GM12878 (cell line): ENCODE results near the gene THAP2. TPM values are rescaled to one million over a fixed set of nuclear protein-coding genes. Genes with fewer than 3 reads are reported as not detected.
A peak's percentile ranks its signal among the peaks of the same experiment; 100 is the strongest.

Experiments used
- ATAC-seq: fragments of 200-7000 bp; cut with Tn5 transposase; 3 replicates; pipeline ENCODE4 v1.9.1; 2020; ENCODE audit warnings: mild to moderate bottlenecking, moderate library complexity
- BruUV-seq: library from RNA; stranded (reverse); fragments of 400-500 nt; replicated peaks from 2 replicates; lab custom pipeline; 2021; lab: Mats Ljungman, UMichigan
- CTCF ChIA-PET: fragments of 300-600 bp; sonication (Branson Sonifier 250); formaldehyde crosslinking; extraction: SDS; loops from one replicate; lab custom pipeline; 2021; ENCODE audit warnings: inconsistent platforms; lab: Yijun Ruan, JAX
- POLR2A ChIA-PET: fragments of 350-600 bp; formaldehyde crosslinking; extraction: SDS; loops from one replicate; lab custom pipeline; 2021; ENCODE audit warnings: inconsistent platforms; lab: Charles Lee
- RAD21 ChIA-PET: fragments of 300-600 bp; sonication (Branson Sonifier 250); formaldehyde crosslinking; loops from one replicate; lab custom pipeline; 2023; ENCODE audit warnings: antibody characterized with exemption; ENCODE audit not compliant: unreplicated experiment; lab: Charles Lee
- SMC1A ChIA-PET: fragments of 300-600 bp; sonication (Branson Sonifier 250); formaldehyde crosslinking; loops from one replicate; lab custom pipeline; 2023; ENCODE audit not compliant: unreplicated experiment, uncharacterized antibody; lab: Charles Lee
- DNase-seq: peaks from one replicate; pipeline ENCODE4 v3.0.0-alpha.2; 2011; ENCODE audit warnings: low read depth, low spot score
- FAIRE-seq: peaks from 3 replicates; lab custom pipeline; 2011; peaks lifted over from hg19 to GRCh38; lab: Jason Lieb, UNC
- H2AFZ ChIP-seq: 2 replicates; pipeline ENCODE4 v1.6.0; 2011; ENCODE audit warnings: low read depth, low read length, control low read depth; ENCODE audit not compliant: control insufficient read depth
- H3K27ac ChIP-seq: 2 replicates; pipeline ENCODE4 v1.5.1; 2011; ENCODE audit warnings: control low read depth; ENCODE audit not compliant: control insufficient read depth, insufficient read depth
- H3K27me3 ChIP-seq, 2 experiments: replicated peaks in 1 of 2; 2 replicates each; pipeline versions ENCODE4 v1.6.0 to v1.6.1; 2011; ENCODE audit warnings: low read length in 1 of 2; ENCODE audit not compliant: control insufficient read depth in 2 of 2, insufficient read depth in 2 of 2
- H3K36me3 ChIP-seq, 2 experiments: 2 replicates each; pipeline ENCODE4 v1.5.1; 2011; ENCODE audit warnings: low read length in 1 of 2; ENCODE audit not compliant: control insufficient read depth in 2 of 2, insufficient read depth in 2 of 2
- H3K4me1 ChIP-seq: 2 replicates; pipeline ENCODE4 v1.6.1; 2011; ENCODE audit warnings: mild to moderate bottlenecking, low read length, moderate library complexity, mixed read lengths; ENCODE audit not compliant: control insufficient read depth, insufficient read depth
- H3K4me2 ChIP-seq: 2 replicates; pipeline ENCODE4 v1.6.0; 2011; ENCODE audit warnings: control low read depth; ENCODE audit not compliant: control insufficient read depth, insufficient read depth
- H3K4me3 ChIP-seq: fragments of 200-600 bp; sonication (generic); 2 replicates; pipeline ENCODE4 v1.5.1; 2016
- H3K79me2 ChIP-seq: 2 replicates; pipeline ENCODE4 v1.6.0; 2011; ENCODE audit warnings: low read length; ENCODE audit not compliant: control insufficient read depth, insufficient read depth
- H3K9ac ChIP-seq: 2 replicates; pipeline ENCODE4 v1.8.0; 2011; ENCODE audit warnings: low read length, control low read depth, mixed read lengths; ENCODE audit not compliant: control insufficient read depth, insufficient read depth
- H3K9me3 ChIP-seq: replicated peaks from 3 replicates; pipeline ENCODE4 v1.5.1; 2011; ENCODE audit warnings: mild to moderate bottlenecking, low read length; ENCODE audit not compliant: control insufficient read depth, insufficient read depth
- H4K20me1 ChIP-seq: 2 replicates; pipeline ENCODE4 v1.6.0; 2011; ENCODE audit not compliant: control insufficient read depth, insufficient read depth
- JUNB ChIP-seq: IDR thresholded peaks from 2 replicates; pipeline ENCODE4 v1.6.1; 2016; ENCODE audit warnings: antibody characterized with exemption, mild to moderate bottlenecking
- MAX ChIP-seq: IDR thresholded peaks from 2 replicates; pipeline ENCODE4 v1.6.1; 2012; ENCODE audit warnings: low read depth, low read length, improper control_type of control experiment
- NFYA ChIP-seq: IDR thresholded peaks from 2 replicates; pipeline ENCODE4 v1.6.1; 2011; ENCODE audit warnings: low read depth, mild to moderate bottlenecking, low read length, improper control_type of control experiment, borderline replicate concordance
- PAX5 ChIP-seq: IDR thresholded peaks from 2 replicates; pipeline ENCODE4 v1.6.1; 2011; ENCODE audit warnings: low read depth, low read length, borderline replicate concordance
- SRF ChIP-seq, 2 experiments: IDR thresholded peaks; 2 replicates each; pipeline ENCODE4 v1.6.1; 2011; ENCODE audit warnings: low read depth in 2 of 2, low read length in 2 of 2, mild to moderate bottlenecking in 1 of 2, moderate library complexity in 1 of 2
- ZNF207 ChIP-seq: fragments of 450-650 bp; IDR thresholded peaks from 2 replicates; pipeline ENCODE4 v1.6.1; 2014; ENCODE audit warnings: antibody characterized with exemption, mild to moderate bottlenecking, borderline replicate concordance
- WGBS: methylation state at CpG from one replicate; pipeline ENCODE4 v1.1.6; 2016; ENCODE audit warnings: low lambda C conversion rate; ENCODE audit not compliant: insufficient replicate concordance, insufficient coverage; ENCODE audit errors: missing lambda C conversion rate; 5-methylcytosine and 5-hydroxymethylcytosine counted together
- in situ Hi-C: fragments of 300-500 bp; cut with MboI; formaldehyde crosslinking; loops from 9 replicates; pipeline ENCODE4 v1.14.3; 2018; ENCODE audit warnings: mixed read lengths
- intact Hi-C: fragments of 100-400 bp; cut with micrococcal nuclease; formaldehyde crosslinking; loops from one replicate; pipeline ENCODE4 v1.14.2; 2022; ENCODE audit not compliant: unreplicated experiment
- polyA plus RNA-seq, 11 experiments: library from polyadenylated mRNA; depleted of rRNA in 4 of 11; unstranded in 6 of 11; stranded (reverse) in 5 of 11; fragments of >200 nt; fragmentation: Nextera tagmentation in 4 of 11; fragmentation: Illumina TruSeq in 1 of 11; extraction: Ambion mirVana in 4 of 11; extraction: Trizol in 1 of 11; gene quantifications; 1 replicate in 1 of 11; 2 replicates in 10 of 11; pipeline versions ENCODE4 v1.2.1 to v1.2.3, GENCODE V29; 2011 to 2016; ENCODE audit warnings: inconsistent platforms in 2 of 11, missing spikeins in 2 of 11, low read depth in 1 of 11
- total RNA-seq, 4 experiments: library from RNA; depleted of rRNA in 3 of 4; stranded (reverse); fragments of >200 nt in 3 of 4; fragmentation: Illumina TruSeq in 1 of 4; extraction: Trizol in 1 of 4; gene quantifications; 2 replicates each; pipeline versions ENCODE4 v1.2.1 to v1.2.3, GENCODE V29; 2013 to 2021
- TF ChIP-seq, protein P1 (sequence below), 3 experiments: IDR thresholded peaks in 2 of 3; conservative IDR thresholded peaks in 1 of 3; 2 replicates each; pipeline ENCODE4 v1.5.1; 2011; ENCODE audit warnings: low read depth in 3 of 3, low read length in 3 of 3, mild to moderate bottlenecking in 3 of 3, control low read depth in 2 of 3, moderate library complexity in 2 of 3, inconsistent platforms in 1 of 3, mixed read lengths in 1 of 3; ENCODE audit not compliant: control insufficient read depth in 2 of 3, insufficient read depth in 1 of 3; ENCODE audit errors: extremely low read depth in 1 of 3
- TF ChIP-seq, protein P2 (sequence below): fragments of 450-650 bp; formaldehyde crosslinking; IDR thresholded peaks from 2 replicates; pipeline ENCODE4 v1.5.0; 2022; ENCODE audit warnings: mild to moderate bottlenecking, missing genetic modification characterization

Gene THAP2
- total and polyA plus RNA-seq, 10 of the 15 experiments (the other 5 are each of a cell fraction or from before 2014, with no cell fraction given), result 4.1 to 18.0 (median 7.3) TPM

- Histone ChIP-seq H4K20me1 (no peaks in the 10 kb centered on the region), H3K4me3 (peak overlapping the region; percentile 33; the same call in 1 of the 2 replicates), H3K36me3 (peaks cover 0 to 42% of the 10 kb centered on the region in 2 experiments; a peak in 2 of 4 replicates), H3K4me1 (no peaks in the 10 kb centered on the region), H3K79me2 (peaks cover 75% of the 10 kb centered on the region), H3K9me3 (peaks cover 17% of the 10 kb centered on the region), H3K9ac (no peak overlapping the region), H3K27me3 (no peaks in the 10 kb centered on the region)
- ChIA-PET POLR2A (interaction anchor here (0.8 kb wide), 1 partner anchor 8 kb away, joined by 3 read pairs; the partner anchor contains the start of genes THAP2 and ZFC3H1), RAD21 (interaction anchor here (0.8 kb wide), 1 partner anchor 92 kb away, joined by 5 read pairs; no protein-coding TSS in a partner anchor), CTCF (interaction anchor here (1.0 to 2.4 kb wide), 4 partner anchors 20 to 239 kb away, joined by 3 to 8 read pairs (median 4); no protein-coding TSS in a partner anchor)
- in situ Hi-C loops, result no loop called here
- peak; percentile 13; the same call in 2 of the 3 replicates for ATAC-seq
- TF ChIP-seq SRF (IDR thresholded peaks at IDR 0.05; ENCODE audit: low read depth in 2 of 2, low read length in 2 of 2) (no peak), ZNF207 (no peak)
- TF ChIP-seq, all 136 proteins: peak for 0
- no peak overlapping the region for H3K27ac ChIP-seq
- DNase-seq, result no peak
- intact Hi-C loops, result no loop called here
- no peak for FAIRE-seq
- no TSS peak for BruUV-seq
- peak overlapping the region; percentile 35; the same call in 1 of the 2 replicates for H3K4me2 ChIP-seq
- WGBS, result 100% methylated on average over 1 of the region's 1 CpG
- SMC1A ChIA-PET, result interaction anchor here (1.5 kb wide), 1 partner anchor 26 kb away, joined by 3 read pairs; no protein-coding TSS in a partner anchor
- H2AFZ ChIP-seq, result no peak overlapping the region
Measured at GRCh38 chr12:71655907-71656306, 8.2 kb upstream of the THAP2 start.

DNA sequence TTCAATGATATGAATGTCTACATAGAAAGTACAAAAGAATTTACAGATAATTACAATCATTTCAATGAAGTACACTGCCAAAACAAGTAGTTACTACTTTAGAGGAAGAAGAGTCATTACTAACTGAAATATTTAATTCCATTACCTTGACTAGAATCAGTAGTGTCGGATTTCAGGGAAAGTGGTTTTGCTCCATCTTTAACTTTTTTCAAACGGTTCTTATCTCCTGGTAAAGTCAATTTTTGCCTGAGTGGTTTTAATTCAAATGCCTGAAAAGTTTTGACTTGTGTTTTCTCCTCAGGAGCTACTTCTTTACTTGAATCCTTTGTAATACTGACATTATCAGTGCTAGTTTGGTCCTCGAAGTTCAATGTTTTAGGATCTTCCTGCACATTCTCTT lies 7.4 kb upstream of the THAP2 start:
- H4K20me1 ChIP-seq, result no peaks in the 10 kb centered on the region
- DNase-seq (no peak), ATAC-seq (no peak), FAIRE-seq (no peak)
- H3K4me2 ChIP-seq, result no peak overlapping the region
- ChIA-PET RAD21 (interaction anchor here (1.1 kb wide), 1 partner anchor 90 kb away, joined by 3 read pairs; no protein-coding TSS in a partner anchor), POLR2A (no interaction called here), CTCF (interaction anchor here (2.4 kb wide), 1 partner anchor 21 kb away, joined by 8 read pairs; no protein-coding TSS in a partner anchor), SMC1A (interaction anchor here (1.2 to 1.5 kb wide), 2 partner anchors 20 to 27 kb away, joined by 3 read pairs; no protein-coding TSS in a partner anchor)
- H3K9me3 ChIP-seq, result peaks cover 17% of the 10 kb centered on the region
- no peaks in the 10 kb centered on the region for H3K27me3 ChIP-seq
- H3K27ac ChIP-seq, result no peak overlapping the region
- 97% methylated on average over 3 of the region's 3 CpGs for WGBS
- no peaks in the 10 kb centered on the region for H3K4me1 ChIP-seq
- intact Hi-C loops, result no loop called here
- no peak overlapping the region; the same call in 1 of the 2 replicates for H3K4me3 ChIP-seq
- peaks cover 0 to 38% of the 10 kb centered on the region in 2 experiments; a peak in 2 of 4 replicates for H3K36me3 ChIP-seq
- BruUV-seq, result no TSS peak
- no peak overlapping the region for H2AFZ ChIP-seq
- in situ Hi-C loops, result no loop called here
- H3K9ac ChIP-seq, result no peak overlapping the region
- H3K79me2 ChIP-seq, result peaks cover 74% of the 10 kb centered on the region
- TF ChIP-seq JUNB, result no peak
- TF ChIP-seq NFYA, result no peak
- TF ChIP-seq MAX, result no peak
- TF ChIP-seq, protein P1, sequence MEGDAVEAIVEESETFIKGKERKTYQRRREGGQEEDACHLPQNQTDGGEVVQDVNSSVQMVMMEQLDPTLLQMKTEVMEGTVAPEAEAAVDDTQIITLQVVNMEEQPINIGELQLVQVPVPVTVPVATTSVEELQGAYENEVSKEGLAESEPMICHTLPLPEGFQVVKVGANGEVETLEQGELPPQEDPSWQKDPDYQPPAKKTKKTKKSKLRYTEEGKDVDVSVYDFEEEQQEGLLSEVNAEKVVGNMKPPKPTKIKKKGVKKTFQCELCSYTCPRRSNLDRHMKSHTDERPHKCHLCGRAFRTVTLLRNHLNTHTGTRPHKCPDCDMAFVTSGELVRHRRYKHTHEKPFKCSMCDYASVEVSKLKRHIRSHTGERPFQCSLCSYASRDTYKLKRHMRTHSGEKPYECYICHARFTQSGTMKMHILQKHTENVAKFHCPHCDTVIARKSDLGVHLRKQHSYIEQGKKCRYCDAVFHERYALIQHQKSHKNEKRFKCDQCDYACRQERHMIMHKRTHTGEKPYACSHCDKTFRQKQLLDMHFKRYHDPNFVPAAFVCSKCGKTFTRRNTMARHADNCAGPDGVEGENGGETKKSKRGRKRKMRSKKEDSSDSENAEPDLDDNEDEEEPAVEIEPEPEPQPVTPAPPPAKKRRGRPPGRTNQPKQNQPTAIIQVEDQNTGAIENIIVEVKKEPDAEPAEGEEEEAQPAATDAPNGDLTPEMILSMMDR (IDR thresholded peaks at IDR 0.05 in 2 of 3, conservative IDR thresholded peaks at IDR 0.05 in 1 of 3; ENCODE audit: control insufficient read depth in 2 of 3, extremely low read depth in 1 of 3, insufficient read depth in 1 of 3, low read depth in 3 of 3, low read length in 3 of 3), result no peak
- no peak for TF ChIP-seq PAX5
- TF ChIP-seq, protein P2, sequence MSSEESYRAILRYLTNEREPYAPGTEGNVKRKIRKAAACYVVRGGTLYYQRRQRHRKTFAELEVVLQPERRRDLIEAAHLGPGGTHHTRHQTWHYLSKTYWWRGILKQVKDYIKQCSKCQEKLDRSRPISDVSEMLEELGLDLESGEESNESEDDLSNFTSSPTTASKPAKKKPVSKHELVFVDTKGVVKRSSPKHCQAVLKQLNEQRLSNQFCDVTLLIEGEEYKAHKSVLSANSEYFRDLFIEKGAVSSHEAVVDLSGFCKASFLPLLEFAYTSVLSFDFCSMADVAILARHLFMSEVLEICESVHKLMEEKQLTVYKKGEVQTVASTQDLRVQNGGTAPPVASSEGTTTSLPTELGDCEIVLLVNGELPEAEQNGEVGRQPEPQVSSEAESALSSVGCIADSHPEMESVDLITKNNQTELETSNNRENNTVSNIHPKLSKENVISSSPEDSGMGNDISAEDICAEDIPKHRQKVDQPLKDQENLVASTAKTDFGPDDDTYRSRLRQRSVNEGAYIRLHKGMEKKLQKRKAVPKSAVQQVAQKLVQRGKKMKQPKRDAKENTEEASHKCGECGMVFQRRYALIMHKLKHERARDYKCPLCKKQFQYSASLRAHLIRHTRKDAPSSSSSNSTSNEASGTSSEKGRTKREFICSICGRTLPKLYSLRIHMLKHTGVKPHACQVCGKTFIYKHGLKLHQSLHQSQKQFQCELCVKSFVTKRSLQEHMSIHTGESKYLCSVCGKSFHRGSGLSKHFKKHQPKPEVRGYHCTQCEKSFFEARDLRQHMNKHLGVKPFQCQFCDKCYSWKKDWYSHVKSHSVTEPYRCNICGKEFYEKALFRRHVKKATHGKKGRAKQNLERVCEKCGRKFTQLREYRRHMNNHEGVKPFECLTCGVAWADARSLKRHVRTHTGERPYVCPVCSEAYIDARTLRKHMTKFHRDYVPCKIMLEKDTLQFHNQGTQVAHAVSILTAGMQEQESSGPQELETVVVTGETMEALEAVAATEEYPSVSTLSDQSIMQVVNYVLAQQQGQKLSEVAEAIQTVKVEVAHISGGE, result no peak
